ENCODE data around the gene LY6G6D.

LY6G6D gene

GRCh38 chr6:31723980-31724691, 9.0 kb downstream of the LY6G6D start:
- H3K27ac ChIP-seq = no peak overlapping the region
- no peak for TF ChIP-seq CTCF (conservative IDR thresholded peaks at IDR 0.05)

- TF ChIP-seq CTCF (conservative IDR thresholded peaks at IDR 0.05) = no peak
- peak overlapping the region; percentile 37; the same call in 1 of the 2 replicates for H3K27ac ChIP-seq
Measured at GRCh38 chr6:31725502-31726350, 10.6 kb downstream of the LY6G6D start.

GRCh38 chr6:31727034-31727716, 12.0 kb downstream of the LY6G6D start:
- H3K27ac ChIP-seq = no peak overlapping the region
- TF ChIP-seq CTCF (conservative IDR thresholded peaks at IDR 0.05) = no peak

- no peak for TF ChIP-seq CTCF (conservative IDR thresholded peaks at IDR 0.05)
- H3K27ac ChIP-seq = peak overlapping the region; percentile 77; the same call in 1 of the 2 replicates
Measured at GRCh38 chr6:31727717-31728671, 12.8 kb downstream of the LY6G6D start.

- TF ChIP-seq CTCF (conservative IDR thresholded peaks at IDR 0.05) = no peak
- H3K27ac ChIP-seq = peak within 1 kb of the TSS; percentile 77
Measured at GRCh38 chr6:31728767-31729514, 13.8 kb downstream of the LY6G6D start, which contains the start of gene DDAH2. TSS of gene DDAH2 (minus strand) at chr6:31729299. CDS start at chr6:31729161, 138 bp downstream.

GRCh38 chr6:31729515-31729978, 14.4 kb downstream of the LY6G6D start:
- peak overlapping the region; percentile 77 for H3K27ac ChIP-seq
- TF ChIP-seq CTCF (conservative IDR thresholded peaks at IDR 0.05) = peak; percentile 77

All from VCaP (cell line).